HG03103 (cell line): ENCODE results near the gene MCM9.
"Not testable (repeated sequence)": the region's sequence is repeated elsewhere in the genome, so short reads cannot be mapped to it uniquely, and the experiment has no call there.

Source experiments
- ATAC-seq: cut with Tn5 transposase; IDR thresholded peaks from one replicate; pipeline ENCODE4 v1.9.1; 2021; ENCODE audit warnings: low read depth; ENCODE audit not compliant: unreplicated experiment

MCM9 gene

GRCh38 chr6:118808793-118809638 lies 125.9 kb downstream of the MCM9 start:
- ATAC-seq, result peak; percentile 66

- ATAC-seq, result no peak
Measured at GRCh38 chr6:118804091-118804490, 130.9 kb downstream of the MCM9 start.

- ATAC-seq, result no peak
Measured at GRCh38 chr6:118801257-118801656, 133.7 kb downstream of the MCM9 start.

- ATAC-seq, result peak; percentile 95
Measured at GRCh38 chr6:118800394-118801071, 134.4 kb downstream of the MCM9 start.

GRCh38 chr6:118799826-118800225 lies 135.1 kb downstream of the MCM9 start:
- ATAC-seq, result no peak

- not testable (repeated sequence) for ATAC-seq
Measured at GRCh38 chr6:118796548-118796947, 138.4 kb downstream of the MCM9 start.

GRCh38 chr6:118791499-118791898 lies 143.5 kb downstream of the MCM9 start:
- no peak for ATAC-seq

GRCh38 chr6:118789954-118790353 lies 145.0 kb downstream of the MCM9 start:
- ATAC-seq, result no peak

- ATAC-seq, result no peak
Measured at GRCh38 chr6:118789419-118789818, 145.5 kb downstream of the MCM9 start.

- no peak for ATAC-seq
Measured at GRCh38 chr6:118788702-118789101, 146.3 kb downstream of the MCM9 start.

GRCh38 chr6:118787724-118788423 lies 147.1 kb downstream of the MCM9 start:
- no peak for ATAC-seq

GRCh38 chr6:118786596-118787453 lies 148.1 kb downstream of the MCM9 start:
- ATAC-seq, result no peak

- ATAC-seq, result no peak
Measured at GRCh38 chr6:118785601-118786000, 149.4 kb downstream of the MCM9 start.

GRCh38 chr6:118784641-118785164 lies 150.3 kb downstream of the MCM9 start:
- ATAC-seq, result no peak

GRCh38 chr6:118783931-118784550 lies 150.9 kb downstream of the MCM9 start:
- ATAC-seq, result no peak

- ATAC-seq, result no peak
Measured at GRCh38 chr6:118782651-118783050, 152.3 kb downstream of the MCM9 start.

GRCh38 chr6:118781897-118782296 lies 153.1 kb downstream of the MCM9 start:
- no peak for ATAC-seq

GRCh38 chr6:118780668-118781067 lies 154.3 kb downstream of the MCM9 start:
- ATAC-seq, result no peak

GRCh38 chr6:118776607-118777549 lies 158.1 kb downstream of the MCM9 start:
- peak; percentile 78 for ATAC-seq
